ENCODE data around the gene OR51Q1.

Gene OR51Q1, protein sequence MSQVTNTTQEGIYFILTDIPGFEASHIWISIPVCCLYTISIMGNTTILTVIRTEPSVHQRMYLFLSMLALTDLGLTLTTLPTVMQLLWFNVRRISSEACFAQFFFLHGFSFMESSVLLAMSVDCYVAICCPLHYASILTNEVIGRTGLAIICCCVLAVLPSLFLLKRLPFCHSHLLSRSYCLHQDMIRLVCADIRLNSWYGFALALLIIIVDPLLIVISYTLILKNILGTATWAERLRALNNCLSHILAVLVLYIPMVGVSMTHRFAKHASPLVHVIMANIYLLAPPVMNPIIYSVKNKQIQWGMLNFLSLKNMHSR

DNA sequence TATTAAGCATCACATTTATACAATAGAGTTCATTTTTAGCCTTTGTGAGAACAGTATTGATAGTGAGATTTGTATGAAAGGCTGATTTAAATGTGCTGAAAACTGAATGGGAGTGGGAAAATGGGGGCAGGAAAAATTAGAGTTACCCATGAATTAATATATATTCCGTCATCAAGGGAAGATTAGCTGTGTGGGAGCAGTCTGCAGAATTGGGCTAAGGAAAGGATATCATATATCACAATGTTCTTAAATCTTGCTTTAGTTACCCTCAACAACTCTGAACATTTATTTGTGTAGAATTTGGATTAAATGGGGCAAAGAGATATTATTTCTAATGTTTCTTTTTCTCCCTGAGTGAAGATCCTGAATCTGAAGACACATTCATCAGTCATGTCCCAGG, at the start of gene OR51Q1:
Gene OR51Q1 (plus strand): TSS at position 301 of the 400 bp plus-strand sequence. CDS start 90 bp downstream, at position 391.
- DNase-seq (ENCODE audit: low read depth): no peak

DNA sequence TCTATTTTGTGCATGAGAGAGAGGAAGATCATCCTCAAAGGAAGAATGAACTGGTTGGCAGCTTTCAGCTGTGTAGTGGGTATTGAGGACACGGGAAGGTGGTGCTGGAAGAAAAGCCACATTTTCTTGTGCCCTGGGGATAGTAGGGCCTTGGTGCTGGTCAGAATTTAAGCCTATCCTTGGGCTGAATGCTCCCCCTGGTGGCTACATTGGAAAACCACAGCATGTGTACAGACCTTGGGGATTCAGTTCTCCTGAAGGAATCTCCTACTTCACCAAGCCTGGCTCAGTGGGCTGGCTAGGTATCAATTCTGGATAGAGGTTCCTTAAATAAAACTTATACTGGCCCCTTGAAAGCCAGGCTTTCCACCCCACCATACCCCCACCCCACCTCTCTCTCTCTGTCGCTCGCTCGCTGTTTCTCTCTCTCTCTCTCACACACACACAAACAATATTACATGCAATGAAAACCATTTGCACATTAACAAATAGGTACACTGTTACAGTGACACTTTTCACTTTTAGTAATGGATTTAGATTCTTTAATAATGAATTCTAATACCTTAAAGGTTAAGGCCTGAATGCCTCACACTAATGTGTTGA, 41.1 kb upstream of the OR51Q1 start:
- peak; percentile 82 for DNase-seq (ENCODE audit: low read depth)

DNA sequence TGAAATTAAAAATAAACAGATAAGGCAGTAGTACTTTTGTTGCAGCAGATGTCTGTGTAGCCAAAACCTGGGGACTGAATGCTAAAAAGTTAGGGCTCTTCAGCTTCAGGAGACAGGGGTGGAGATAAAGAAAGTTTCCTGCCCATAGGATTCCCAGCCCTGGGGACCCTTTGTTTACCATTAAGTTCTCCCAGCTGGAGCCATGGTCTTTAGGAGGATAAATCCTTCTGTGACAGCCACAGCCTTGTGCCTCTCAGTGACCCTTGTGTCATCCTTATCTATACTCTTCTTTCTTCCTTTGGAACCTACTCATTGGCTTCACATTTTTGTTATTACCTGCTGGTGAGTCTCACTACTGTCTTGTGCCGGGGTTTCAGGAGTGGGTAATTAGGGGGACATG, 38.3 kb upstream of the OR51Q1 start, which contains the start of gene OR51M1:
Gene OR51M1 (plus strand): TSS at position 237 of the 400 bp plus-strand sequence. CDS start 5,587 bp downstream, outside the sequence.
- DNase-seq (ENCODE audit: low read depth): no peak

DNA sequence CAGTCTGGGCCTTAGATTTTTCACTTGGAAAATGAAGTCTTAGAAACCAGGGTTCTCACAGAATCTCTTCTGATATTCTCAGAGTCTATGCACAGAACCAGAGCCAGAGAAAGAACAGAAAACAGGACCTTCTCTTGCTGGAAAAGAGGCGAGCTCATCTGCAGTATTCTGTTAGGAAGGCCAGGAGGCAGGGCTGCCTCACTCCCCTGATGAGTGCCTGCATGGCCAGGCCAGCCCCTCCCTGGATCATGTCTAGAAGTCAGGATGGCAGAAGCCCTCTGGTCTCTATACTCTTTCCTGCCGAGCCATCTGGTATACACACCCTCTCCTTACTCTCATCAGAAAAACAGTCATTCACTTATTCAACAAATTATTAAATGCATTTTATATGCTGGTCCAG, 37.6 kb upstream of the OR51Q1 start:
- no peak for DNase-seq (ENCODE audit: low read depth)

DNA sequence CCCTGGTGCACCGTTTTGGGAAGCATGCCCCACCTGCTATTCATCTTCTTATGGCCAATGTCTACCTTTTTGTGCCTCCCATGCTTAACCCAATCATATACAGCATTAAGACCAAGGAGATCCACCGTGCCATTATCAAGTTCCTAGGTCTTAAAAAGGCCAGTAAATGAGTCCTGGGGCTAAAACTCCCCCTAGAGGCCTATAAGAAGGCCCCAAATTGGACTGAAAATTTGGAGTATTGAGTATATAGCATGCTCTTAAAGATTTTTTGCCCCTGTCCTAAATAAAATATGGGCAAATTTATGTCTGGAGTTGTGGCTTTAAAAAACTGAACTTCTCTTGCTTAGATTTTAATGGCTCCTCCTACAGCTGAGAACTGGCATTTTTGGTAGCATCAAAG, 31.7 kb upstream of the OR51Q1 start:
- DNase-seq (ENCODE audit: low read depth): no peak

DNA sequence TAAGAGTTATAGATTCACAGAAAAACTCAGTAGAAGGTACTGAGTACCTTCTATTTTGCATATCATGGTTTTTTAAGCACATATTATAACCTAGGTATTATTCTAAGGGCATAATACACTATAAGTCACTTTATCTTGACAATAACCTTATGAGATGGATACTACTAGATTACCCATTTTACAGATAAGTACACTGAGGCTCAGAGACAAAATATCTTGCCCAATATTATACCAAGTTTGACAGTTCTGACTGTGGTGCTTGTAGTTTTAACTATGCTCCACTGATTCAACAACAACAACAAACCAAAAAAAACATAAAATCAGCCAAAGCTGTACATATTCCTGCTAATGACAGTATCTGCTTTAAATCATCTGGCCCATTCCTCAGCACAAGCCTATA, 27.8 kb upstream of the OR51Q1 start:
- DNase-seq (ENCODE audit: low read depth): no peak

DNA sequence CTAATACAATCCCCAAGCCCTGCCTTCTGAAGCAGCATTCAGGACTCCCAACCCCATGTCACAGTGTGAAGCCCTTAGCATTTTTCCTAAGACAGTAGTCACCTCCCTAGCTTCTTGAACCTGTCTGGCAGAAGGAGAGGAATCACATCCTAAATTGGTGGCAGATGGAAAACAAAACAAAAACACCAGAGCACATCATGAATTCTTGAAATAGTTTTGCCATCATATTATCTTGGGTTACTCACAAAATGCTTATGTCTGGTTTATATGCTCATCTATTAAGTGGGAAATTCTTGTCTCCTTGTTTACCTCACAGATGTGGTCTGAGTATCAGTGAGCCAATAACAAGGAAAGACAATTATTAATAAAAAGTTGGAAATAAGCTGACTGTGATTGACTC, 23.0 kb upstream of the OR51Q1 start:
- DNase-seq (ENCODE audit: low read depth): no peak

DNA sequence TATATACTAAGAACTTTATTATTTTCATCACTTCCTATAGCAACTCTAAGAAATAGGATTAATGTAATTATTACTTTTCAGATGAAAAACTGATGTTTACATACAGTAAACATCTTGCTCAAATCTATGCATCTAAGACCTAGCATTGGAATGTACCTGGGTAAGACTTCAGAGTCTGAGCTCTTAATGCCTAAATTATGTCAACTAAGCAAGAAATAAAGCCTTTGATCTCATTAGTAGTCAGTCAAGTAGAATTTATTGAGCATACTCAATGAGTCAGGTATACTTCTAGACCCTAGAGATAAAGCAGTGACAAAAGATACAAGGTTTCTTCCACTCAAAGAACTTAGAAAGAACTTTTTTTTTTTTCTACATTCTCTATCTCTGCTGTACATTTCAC, 16.7 kb upstream of the OR51Q1 start:
- DNase-seq (ENCODE audit: low read depth): no peak

DNA sequence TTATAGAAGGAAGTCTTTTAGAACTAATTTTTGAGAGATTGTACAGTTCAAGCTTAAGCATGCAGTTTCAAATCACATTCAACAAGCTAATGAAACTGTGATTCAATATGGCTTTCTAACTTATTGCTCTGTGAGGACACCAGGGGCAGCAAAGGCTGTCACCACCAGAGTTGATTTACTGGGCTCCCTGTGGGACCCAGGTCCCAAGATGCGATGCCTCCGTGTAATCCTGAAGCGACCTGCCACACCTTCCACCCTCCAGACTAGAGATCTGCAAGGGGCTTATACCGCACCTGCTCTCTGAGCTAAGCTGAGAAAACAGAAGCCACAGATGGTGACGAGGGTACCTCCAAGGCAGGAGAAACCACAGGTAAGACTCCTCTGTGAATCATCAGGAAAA, 918 bp upstream of the OR51Q1 start:
- DNase-seq (ENCODE audit: low read depth): no peak

DNA sequence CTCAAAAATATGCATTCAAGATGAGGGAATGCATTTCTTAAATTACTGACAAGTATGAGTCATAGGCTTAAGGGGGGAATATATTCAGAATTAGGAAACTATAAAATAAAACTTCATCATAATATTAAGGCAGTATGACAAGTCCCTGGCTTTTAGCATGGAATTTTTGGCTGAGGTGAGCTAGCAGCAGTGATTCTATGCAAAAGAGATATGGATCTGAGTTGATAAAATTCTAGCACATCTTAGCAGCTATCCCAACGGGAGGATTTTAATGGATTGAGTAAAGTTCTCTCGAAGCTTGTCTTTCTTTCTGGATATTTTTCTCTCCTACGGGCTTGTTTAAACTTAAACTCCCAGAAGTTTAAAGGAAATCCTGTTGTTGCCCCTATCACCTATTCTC, 1.2 kb downstream of the OR51Q1 start:
- DNase-seq (ENCODE audit: low read depth): no peak

DNA sequence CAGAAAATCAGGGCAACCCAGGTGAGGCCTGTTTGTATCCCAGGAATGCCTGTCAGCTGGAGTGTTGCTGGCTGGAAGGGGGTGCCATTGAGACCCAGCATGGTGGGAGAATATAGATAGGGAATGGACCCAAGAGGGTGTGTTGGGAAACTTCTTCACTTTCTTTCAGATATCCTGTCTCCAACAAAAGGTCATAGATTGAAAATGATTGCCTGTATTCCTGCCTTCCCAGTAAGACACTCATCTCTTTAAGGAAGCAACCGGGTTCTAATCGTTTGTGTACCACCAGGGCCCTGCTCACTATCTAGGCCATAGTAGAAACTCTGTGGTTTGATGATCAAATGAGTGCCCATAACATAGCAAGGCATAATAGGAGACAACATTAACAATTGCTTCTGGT, 19.5 kb downstream of the OR51Q1 start, which contains the start of gene OR51I1:
Gene OR51I1 (minus strand): TSS at position 101 of the 400 bp plus-strand sequence. CDS start 0 bp downstream, at position 101.
- no peak for DNase-seq (ENCODE audit: low read depth)

DNA sequence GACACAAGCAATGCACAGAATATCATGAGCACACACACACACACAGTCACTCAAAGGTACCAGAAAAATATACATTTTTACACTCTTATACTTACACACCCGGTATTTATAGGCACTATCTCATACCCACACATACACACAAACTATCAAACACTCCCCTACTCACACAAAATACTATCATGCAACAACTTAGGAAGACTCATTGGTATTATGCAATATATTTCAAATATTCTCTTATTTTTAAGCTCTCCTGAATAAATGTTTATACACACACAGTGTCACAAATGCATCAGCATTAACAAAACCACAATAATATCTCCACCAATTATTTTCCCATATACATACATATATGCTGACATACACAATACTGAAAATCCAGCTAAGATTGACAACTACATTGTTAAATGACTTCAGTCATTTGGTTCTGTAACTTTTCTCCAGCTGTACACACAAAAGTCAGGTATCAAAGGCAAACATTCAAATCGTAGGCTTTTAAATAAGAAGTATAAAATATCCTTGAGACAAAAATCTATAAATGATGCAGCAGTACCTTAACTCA, 22.0 kb downstream of the OR51Q1 start:
- DNase-seq (ENCODE audit: low read depth): no peak

DNA sequence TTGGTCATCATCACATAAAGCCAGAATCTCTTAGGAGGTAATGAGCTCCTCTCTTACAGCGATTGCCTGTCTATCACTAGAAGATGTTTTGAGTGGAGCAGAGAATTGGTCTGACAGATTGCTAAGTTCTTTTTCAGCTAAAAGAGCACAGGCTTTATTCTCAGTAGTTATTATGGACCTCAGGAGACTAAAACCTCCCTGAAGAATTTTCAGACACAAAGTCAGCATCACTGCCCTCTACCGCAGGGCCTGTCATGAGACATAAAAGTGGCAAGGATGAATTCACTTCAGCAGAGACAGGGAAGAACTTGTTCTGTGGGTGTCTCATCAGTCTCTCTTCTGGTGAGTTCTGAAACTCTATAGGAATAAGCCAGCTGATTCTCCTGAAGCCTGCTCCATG, 27.1 kb downstream of the OR51Q1 start, which contains the start of gene OR51I2:
Gene OR51I2 (plus strand): TSS at position 301 of the 400 bp plus-strand sequence. CDS start 4,166 bp downstream, outside the sequence.
- no peak for DNase-seq (ENCODE audit: low read depth)

DNA sequence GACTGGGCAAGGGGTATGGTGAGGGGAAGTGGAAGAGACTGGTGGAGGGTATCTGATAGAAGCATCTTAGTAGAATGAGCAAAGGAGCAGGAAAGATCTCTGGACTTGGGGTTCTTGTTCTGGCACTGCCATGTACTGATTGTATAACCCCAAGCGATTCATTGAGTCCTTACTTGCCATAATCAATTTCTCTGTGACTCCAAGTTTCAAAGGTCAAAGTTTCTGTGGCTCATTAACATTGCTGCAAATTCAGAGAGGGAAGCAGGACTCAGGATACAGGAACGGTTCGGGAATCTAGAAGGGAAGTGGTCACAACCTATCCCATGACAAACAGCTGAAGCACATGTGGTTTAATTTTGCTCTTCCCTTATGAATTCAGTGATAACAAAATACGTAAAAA, 27.5 kb downstream of the OR51Q1 start:
- no peak for DNase-seq (ENCODE audit: low read depth)

DNA sequence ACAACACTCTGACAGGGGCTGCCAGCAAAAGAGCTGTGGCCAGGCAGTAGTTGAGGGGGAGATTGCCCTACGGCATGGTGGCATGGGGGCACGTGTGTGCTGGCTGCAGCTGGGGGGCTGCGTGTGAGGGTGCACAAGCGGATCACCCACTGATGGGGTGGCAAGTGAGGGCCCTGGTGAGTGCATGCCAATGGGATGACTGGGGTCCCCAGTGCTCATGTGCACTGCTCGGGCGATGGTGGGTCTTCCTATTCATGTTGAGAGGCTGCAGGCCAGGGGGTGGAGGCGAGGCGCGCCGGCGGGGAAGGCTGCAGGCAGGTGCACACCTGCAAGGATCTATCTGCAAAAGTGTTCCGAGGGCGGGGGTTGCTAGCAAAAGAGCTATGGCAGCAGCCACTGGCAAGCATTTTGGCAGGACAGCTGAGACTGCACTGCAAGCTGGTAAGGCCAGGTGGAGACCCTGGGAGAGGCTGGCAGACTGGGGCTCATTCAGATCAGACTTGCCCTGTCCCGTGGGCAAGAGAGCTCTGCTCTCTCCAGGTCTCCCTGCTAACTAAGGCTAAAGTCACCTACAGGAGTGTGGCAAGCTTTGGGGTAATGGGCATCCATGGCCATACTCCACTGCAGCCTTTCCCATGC, 39.2 kb downstream of the OR51Q1 start:
- no peak for DNase-seq (ENCODE audit: low read depth)

DNA sequence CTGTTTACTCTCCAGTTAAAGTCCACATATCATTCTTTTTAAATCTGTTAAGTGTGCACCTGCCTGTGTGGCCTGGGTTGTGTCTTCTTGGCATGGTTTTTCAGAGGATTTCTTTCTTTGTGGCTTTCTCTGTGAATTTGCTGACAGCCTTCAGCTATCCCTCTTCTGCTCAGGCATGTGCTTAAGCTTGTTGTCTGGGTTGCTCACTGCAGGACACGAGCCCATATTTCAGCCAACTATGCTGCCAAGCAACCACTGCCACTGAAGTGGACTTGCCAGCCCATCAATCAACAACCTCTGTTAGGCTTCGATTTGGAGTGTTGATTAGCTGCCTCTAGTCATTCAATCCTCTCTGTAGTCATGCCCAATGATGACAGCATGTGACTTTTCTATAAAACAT, 45.6 kb downstream of the OR51Q1 start:
- no peak for DNase-seq (ENCODE audit: low read depth)
